AG04449 (cell line): ENCODE measurements around the gene SIRT5.

Experiments used
- CTCF ChIA-PET: fragments of 350-600 bp; formaldehyde crosslinking; extraction: SDS; loops from one replicate; lab custom pipeline; 2021; ENCODE audit warnings: antibody characterized with exemption; lab: Yijun Ruan, JAX
- POLR2A ChIA-PET: fragments of 400-600, 350-600 bp; formaldehyde crosslinking; extraction: SDS; loops from one replicate; lab custom pipeline; 2020; ENCODE audit warnings: antibody characterized with exemption, inconsistent platforms; lab: Yijun Ruan, JAX
- DNase-seq: peaks from one replicate; pipeline ENCODE4 v3.0.0-alpha.2; 2010; ENCODE audit warnings: low read depth, low spot score
- H3K4me3 ChIP-seq: 2 replicates; pipeline ENCODE4 v1.5.1; 2011; ENCODE audit warnings: low read depth, mild to moderate bottlenecking, control low read depth, low read length
- TF ChIP-seq, protein P1 (sequence below): IDR thresholded peaks from one replicate; pipeline ENCODE4 v1.5.1; 2011; ENCODE audit warnings: mild to moderate bottlenecking, moderate library complexity, low read length, control low read depth, inconsistent platforms; ENCODE audit not compliant: insufficient read depth; ENCODE audit errors: missing control alignments

SIRT5 gene

DNA sequence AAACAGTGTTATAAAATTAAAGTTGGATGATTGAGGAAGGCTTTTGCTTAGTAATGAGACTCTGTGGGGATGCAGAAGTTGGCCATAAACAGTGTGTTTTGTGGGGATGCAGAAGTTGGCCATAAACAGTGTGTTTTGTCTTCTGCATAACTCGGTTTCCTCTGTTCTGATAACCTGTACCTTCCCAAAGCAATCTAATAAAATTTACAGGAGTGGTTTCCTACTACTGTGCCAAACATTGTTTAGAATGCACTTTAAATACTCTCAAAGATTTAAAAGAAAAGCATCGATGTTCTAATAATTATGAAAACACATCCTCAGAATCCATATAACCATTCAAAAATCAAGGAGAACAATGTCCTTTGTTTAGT is 36.9 kb upstream of the SIRT5 start:
- no peak overlapping the region for H3K4me3 ChIP-seq
- TF ChIP-seq, protein P1, sequence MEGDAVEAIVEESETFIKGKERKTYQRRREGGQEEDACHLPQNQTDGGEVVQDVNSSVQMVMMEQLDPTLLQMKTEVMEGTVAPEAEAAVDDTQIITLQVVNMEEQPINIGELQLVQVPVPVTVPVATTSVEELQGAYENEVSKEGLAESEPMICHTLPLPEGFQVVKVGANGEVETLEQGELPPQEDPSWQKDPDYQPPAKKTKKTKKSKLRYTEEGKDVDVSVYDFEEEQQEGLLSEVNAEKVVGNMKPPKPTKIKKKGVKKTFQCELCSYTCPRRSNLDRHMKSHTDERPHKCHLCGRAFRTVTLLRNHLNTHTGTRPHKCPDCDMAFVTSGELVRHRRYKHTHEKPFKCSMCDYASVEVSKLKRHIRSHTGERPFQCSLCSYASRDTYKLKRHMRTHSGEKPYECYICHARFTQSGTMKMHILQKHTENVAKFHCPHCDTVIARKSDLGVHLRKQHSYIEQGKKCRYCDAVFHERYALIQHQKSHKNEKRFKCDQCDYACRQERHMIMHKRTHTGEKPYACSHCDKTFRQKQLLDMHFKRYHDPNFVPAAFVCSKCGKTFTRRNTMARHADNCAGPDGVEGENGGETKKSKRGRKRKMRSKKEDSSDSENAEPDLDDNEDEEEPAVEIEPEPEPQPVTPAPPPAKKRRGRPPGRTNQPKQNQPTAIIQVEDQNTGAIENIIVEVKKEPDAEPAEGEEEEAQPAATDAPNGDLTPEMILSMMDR: no peak
- CTCF ChIA-PET: interaction anchor here (0.6 to 7.7 kb wide), 29 partner anchors 8 to 213 kb away, joined by 3 to 141 read pairs (median 3); partner anchors contain the start of genes GFOD1, SIRT5 and TBC1D7
- POLR2A ChIA-PET: interaction anchor here (0.8 kb wide), 1 partner anchor 83 kb away, joined by 4 read pairs; no protein-coding TSS in a partner anchor
- DNase-seq: no peak

DNA sequence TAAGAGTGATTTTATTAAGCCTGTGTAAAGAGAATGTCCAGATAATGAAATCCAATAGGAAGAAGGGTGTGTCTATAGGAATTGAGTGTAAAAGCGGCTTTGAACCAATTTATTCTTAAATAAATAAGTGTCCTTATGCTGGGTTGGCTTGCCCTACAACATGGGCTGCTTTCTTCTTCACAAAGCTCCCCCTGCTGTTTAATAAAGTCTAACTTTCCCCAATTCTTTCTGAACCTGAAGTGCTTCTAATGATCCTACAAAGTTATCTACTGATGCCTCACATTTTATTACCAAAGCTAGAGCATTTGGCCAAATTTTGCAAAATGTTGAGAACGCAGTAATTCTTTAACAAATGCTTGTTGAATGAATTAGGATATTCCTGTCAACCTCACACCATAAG is 36.3 kb upstream of the SIRT5 start:
- TF ChIP-seq, protein P1: peak; percentile 5
- POLR2A ChIA-PET: no interaction called here
- DNase-seq: no peak
- CTCF ChIA-PET: interaction anchor here (0.6 to 7.7 kb wide), 29 partner anchors 9 to 213 kb away, joined by 3 to 141 read pairs (median 3); partner anchors contain the start of genes GFOD1, SIRT5 and TBC1D7
- H3K4me3 ChIP-seq: no peak overlapping the region

DNA sequence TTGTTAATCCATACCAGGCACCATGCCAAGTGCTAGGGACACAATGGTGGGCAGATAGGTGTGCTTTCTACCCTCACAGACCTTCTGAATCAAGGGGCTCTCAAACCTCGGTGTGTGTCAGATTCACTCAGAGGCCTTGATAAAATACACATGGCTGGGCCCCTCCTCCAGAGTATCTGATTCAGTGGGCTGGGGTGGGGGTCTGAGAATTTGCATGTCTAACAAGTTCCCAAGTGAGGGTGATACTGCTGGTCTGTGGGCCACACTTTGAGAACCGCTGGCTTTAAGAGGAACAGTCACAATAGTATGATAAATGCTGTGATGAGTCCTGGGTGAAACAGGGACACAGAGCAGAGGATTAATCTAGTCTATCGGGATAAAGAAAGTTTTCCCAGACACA is 35.8 kb upstream of the SIRT5 start:
- no peak overlapping the region for H3K4me3 ChIP-seq
- CTCF ChIA-PET: interaction anchor here (0.7 to 7.7 kb wide), 18 partner anchors 10 to 214 kb away, joined by 3 to 141 read pairs (median 4); partner anchors contain the start of genes GFOD1, SIRT5 and TBC1D7
- POLR2A ChIA-PET: no interaction called here
- TF ChIP-seq, protein P1: no peak
- DNase-seq: no peak

DNA sequence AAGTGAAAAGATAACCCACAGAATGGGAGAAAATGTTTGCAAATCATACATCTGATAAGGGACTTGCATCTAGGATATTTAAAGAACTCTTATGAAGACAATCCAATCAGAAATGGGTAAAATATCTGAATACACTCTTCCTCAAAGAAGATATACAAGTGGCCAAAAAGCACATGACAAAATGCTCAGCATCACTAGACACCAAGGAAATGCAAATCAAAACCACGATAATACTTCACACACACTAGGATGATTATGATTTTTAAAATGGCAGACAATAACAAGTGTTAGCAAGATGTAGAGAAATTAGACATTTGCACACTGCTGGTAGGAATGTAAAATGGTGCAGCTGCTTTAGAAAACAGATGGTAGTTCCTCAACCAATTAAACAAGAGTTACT is 34.8 kb upstream of the SIRT5 start:
- POLR2A ChIA-PET: no interaction called here
- CTCF ChIA-PET: interaction anchor here (0.9 to 7.7 kb wide), 6 partner anchors 9 to 208 kb away, joined by 4 to 141 read pairs (median 6); partner anchors contain the start of gene TBC1D7
- H3K4me3 ChIP-seq: no peak overlapping the region
- TF ChIP-seq, protein P1: no peak
- no peak for DNase-seq

DNA sequence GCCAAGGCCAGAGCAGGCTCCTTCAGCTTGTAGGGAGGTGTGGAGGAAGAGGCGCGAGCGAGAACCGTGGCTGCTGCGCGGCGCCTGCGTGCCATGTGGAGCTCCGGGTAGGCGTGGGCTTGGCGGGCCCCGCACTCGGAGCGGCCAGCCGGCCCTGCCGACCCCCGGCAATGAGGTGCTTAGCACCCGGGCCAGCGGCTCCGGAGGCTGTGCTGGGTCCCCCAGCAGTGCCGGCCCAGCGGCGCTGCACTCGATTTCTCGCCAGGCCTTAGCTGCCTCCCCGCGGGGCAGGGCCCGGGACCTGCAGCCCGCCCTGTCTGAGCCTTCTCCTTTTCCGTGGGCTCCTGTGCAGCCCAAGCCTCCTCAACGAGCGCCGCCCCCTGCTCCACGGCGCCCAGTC is 32.9 kb upstream of the SIRT5 start:
- no peak for DNase-seq
- ChIA-PET POLR2A (no interaction called here), CTCF (interaction anchor here (7.7 kb wide), 1 partner anchor 210 kb away, joined by 141 read pairs; the partner anchor contains the start of gene TBC1D7)
- TF ChIP-seq, protein P1: no peak
- no peak overlapping the region for H3K4me3 ChIP-seq

DNA sequence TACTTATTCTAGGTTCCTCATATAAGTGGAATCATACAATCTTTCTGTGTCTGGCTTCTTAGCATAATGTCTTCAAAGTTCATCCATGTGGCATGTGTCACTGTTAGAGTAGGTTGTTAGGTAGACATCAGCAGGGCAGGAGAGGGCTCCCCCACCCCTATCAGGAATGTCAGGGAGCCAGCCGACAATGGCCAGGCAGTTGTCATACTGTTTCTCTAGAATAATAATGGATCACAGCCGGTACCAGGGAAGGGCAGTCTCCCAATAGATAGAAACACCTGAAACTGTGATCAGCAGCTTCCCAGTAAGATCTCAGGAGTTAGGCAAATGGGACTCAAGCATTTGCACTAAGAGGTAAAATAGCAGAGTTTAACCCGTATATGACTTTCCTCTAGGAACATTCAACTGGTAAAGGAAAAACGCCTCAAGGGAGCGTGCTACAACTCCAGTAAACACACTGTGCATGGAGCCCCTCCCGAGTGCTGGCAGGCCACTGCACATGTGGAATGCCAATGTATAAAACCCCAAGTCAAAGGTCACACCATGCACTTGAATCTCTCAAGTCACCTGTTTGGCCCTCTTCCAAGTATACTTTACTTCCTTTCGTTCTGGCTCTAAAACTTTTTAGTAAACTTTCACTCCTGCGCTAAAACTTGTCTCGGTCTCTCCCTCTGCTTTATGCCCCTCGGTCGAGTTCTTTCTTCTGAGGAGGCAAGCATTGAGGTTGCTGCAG is 29.8 kb upstream of the SIRT5 start:
- ChIA-PET CTCF (interaction anchor here (1.7 kb wide), 1 partner anchor 30 kb away, joined by 5 read pairs; the partner anchor contains the start of gene SIRT5), POLR2A (no interaction called here)
- TF ChIP-seq, protein P1: no peak
- DNase-seq: no peak
- no peak overlapping the region for H3K4me3 ChIP-seq
